GM18502 (cell line): Measurements from ENCODE around the gene SP5.
"Not testable (repeated sequence)": the region's sequence is repeated elsewhere in the genome, so short reads cannot be mapped to it uniquely, and the experiment has no call there.

Experiments used
- ATAC-seq: cut with Tn5 transposase; IDR thresholded peaks from one replicate; pipeline ENCODE4 v1.9.1; 2021; ENCODE audit warnings: mild to moderate bottlenecking; ENCODE audit not compliant: unreplicated experiment, poor library complexity

Gene SP5

DNA sequence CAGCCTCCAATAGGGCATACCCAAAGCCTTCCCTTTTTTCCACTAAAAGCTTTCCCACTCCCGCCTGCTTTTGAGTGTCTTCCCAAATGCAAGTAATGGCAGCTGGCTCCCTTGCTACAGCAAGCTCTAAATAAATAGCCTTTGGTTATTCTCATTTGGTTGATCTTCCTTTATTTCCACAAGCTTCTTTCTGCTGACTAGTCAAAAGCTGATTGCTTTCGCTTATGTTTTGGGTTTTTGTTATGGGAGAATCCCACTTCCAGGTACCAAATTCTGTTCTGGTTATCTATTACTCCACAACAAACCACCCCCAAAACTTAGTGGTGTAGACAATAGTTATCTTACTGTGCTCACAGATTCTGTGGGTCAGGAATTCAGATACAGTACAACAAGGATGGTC lies 22.3 kb downstream of the SP5 start:
- no peak for ATAC-seq

DNA sequence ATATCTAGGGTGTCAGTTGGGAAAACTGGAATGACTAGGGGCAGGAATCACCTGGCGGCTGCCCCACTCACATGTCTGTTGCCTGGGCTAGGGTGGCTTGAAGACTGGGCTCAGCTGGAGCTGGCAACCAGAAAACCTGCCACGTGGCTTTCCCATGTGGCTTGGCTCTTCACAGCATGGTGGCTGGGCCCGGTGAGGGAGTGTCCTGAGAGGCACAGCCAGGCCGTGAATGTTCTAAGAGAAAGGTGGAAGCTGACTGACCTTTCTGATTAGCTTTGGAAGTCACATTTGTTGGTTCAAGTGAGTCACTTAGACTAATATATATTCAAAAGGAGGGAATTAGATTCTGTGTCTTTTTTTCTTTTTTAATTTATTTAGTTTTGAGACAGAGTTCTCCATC lies 22.7 kb downstream of the SP5 start:
- no peak for ATAC-seq

GRCh38 chr2:170739048-170739447 lies 23.9 kb downstream of the SP5 start:
- no peak for ATAC-seq

- no peak for ATAC-seq
Measured at GRCh38 chr2:170739507-170740046, 24.4 kb downstream of the SP5 start.

GRCh38 chr2:170740660-170741059 lies 25.5 kb downstream of the SP5 start:
- ATAC-seq: no peak

DNA sequence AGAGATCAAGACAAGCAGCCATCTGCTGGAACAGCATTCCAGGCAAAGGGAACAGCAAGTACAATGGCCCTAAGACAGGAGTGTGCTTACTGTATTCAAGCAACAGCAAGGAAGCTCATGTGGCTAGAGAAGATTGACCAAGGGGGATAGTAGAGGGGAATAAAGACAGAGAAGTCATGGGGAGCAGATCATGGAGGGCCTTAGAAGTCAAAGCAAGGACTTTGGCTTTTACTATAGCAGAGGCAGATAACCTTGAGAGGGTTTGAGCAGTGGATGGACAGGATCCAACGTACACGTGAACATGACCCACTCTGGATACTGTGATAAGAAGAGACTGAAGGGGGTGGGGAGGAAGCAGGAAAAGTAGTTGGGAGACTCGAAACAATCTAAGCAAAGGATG lies 26.9 kb downstream of the SP5 start:
- no peak for ATAC-seq

- no peak for ATAC-seq
Measured at GRCh38 chr2:170742896-170743529, 27.9 kb downstream of the SP5 start.

DNA sequence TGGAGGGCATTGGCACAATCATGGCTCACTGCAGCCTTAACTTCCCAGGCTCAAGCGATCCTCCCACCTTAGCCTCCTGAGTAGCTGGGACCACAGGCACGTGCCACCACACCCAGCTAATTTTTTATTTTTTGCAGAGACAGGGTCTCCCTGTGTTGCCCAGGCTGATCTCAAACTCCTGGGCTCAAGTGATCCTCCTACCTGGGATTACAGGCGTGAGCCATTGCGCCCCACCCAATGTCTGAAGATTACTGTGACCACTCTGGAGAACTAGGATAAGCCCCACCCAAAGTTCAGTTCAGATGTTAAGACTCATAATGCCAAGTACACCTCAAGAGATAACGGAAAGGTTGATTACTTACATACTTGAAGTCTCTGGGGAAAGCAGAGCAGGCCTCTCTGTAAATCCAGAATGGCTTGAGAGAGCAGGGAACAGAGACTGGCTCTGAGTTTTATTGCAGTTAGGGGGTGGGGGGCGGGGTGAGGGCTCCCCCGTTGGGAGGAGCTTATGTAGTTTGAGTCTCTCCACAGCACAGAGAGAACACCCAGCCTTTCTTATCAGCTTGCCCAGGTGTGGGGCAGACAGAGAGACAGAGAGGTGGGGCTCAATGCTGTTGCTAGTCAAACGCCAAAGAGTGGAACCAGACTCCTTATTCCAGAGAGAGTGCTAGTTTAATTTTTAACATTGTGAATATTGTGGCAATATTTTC lies 28.5 kb downstream of the SP5 start:
- no peak for ATAC-seq

GRCh38 chr2:170744248-170745002 lies 29.3 kb downstream of the SP5 start:
- ATAC-seq: no peak

DNA sequence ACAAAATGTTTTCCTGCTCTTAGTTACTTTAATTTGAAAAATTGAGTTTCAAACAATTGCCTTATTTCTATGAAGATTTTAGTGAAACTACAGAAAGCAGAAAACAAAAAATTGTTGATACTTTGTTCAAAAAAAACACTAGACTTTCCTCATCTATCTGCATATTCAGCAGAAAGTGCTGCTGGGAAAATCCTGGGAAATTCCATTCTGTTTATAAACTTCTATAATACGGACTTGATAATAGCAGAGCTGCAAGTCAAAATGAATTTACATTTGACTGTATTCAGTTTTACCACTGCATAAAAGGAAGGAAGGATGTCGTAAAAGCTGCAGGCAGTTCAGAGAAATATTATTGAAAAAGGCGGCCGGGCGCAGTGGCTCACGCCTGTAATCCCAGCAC lies 30.2 kb downstream of the SP5 start:
- no peak for ATAC-seq

DNA sequence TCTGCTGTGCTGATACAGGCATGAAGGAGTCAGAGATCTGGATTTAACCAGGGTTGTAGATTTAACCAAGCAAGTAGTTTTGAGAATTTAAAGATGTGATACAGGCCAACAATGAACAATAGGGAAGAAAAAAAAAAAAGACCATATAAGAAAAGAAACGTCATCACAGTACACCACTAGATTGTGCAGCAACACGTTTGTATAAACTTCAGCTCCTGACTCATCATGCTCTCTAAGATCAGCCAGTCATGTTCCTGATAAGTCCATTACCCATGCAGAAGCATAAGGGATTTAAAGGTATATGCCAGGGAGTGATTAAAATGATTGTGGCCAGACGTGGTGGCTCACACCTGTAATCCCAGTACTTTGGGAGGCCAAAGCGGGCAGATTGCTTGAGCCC lies 32.8 kb downstream of the SP5 start:
- ATAC-seq: no peak

GRCh38 chr2:170751555-170751954 lies 36.4 kb downstream of the SP5 start:
- not testable (repeated sequence) for ATAC-seq

DNA sequence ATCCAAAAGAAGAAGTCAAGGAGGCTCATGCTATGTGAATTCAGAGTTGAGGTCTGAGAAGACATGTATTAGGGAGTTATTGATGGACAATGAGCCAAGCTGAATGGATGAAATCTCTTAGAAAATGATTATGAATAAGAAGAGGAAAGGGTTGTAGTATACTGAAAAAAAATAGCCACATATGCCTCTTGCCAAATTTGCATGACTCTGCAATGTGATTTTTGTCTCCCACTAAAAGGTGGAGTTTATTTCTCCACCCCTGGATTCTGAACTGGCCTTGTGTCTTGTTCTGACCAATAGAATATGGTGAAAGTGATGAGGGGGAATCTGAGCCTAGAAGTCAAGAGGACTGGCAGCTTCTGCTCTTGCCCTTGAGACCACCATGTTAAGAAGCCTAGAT lies 46.4 kb downstream of the SP5 start:
- no peak for ATAC-seq

DNA sequence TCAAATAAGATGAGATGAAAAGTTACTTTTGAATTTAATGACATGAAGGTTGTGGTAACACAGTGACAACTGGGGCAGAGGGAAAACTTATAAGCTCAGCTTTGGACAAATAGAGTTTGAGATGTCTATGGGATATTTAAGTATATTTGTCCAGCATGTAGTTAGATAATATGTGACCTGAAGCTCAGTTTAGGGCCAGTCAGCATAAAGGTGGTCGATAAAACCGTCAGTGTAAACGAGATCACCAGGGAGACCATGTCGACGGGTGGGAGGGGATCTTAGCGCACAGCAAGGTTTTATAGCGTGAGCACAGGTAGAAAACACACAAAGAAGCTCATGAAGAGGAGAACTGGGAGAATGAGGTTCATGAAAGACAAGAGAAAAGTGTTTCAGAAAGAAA lies 47.6 kb downstream of the SP5 start:
- ATAC-seq: no peak

DNA sequence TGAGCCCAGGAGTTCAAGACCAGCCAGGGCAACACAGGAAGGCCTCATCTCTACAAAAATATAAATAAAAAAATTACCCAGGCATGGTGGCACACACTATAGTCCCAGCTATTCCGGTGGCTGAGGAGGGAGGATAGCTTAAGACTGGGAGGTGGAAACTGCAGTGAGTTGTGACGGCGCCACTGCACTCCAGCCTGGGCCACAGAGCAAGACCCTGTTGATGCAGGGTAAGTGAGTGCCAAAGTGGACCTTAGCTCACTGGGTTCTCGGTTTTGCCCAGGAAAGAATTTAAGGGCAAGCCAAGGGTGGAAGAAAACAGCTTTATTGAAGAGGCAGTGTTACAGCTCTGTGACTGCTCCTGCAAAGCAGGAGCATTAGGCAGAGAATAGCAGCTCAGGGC lies 48.1 kb downstream of the SP5 start:
- no peak for ATAC-seq

DNA sequence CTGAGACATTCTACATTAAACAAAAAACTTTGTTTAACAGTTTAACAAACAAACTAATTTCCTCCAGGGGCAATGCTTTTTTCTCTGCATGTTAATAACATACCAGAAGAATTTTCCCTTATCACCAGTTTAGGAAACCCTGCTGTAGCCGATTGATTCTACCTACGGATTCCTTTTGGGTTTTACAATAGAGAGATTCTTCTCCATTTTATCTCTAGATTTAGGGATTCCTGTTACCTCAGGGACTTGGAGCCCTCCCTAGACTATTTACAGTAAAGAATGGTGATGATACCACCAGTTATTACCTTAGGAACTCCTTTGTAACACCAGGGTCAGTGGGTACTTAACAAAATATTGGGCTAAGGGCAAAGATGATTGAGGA lies 49.7 kb downstream of the SP5 start:
- no peak for ATAC-seq

- no peak for ATAC-seq
Measured at GRCh38 chr2:170766693-170767092, 51.6 kb downstream of the SP5 start.
